A204.1 (cell line): ENCODE data around the gene GUCA1C.

Experiments used
- FAIRE-seq: peaks from 2 replicates; lab custom pipeline; 2012; peaks lifted over from hg19 to GRCh38; lab: Jason Lieb, UNC

Gene GUCA1C

DNA sequence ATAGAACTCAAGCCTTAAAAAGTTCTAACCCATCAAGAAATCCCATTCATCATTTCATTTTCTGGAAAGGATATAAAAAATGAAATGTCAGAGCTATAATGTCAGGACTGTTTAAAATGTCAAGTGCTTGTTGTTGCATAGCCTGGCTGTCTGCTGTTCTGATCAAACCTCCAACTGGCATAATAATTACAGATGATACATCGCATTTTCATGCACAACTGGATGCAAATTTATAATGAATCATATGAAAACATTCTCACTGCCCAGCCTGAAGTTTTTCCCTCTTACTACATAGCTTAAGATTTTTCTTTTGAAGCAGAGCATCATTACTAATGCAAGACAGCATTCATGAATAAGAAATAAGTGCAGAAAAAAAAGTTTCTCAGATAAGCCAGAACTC is 46.5 kb downstream of the GUCA1C start:
- no peak for FAIRE-seq

DNA sequence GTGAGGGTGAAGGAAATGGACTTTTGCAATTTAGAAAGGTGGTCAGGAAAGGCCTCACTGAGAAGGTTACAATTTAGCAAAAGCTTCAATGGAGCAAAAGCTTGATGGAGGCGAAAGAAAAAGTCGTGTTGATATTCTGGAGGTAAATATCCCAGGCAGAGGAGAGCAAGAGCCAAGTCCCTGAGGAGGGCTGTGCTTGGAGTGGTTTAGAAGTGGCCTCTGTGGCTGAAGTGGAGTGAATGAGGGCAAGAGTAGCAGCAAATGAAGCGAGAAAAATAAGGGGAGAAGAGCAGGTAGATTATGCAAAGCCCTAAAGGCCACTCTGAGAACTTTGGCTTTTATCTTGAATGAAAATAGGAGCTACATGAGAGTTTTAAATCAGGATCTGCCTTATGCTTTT is 54.1 kb downstream of the GUCA1C start:
- FAIRE-seq = no peak

GRCh38 chr3:108897883-108898282 is 55.8 kb downstream of the GUCA1C start:
- FAIRE-seq = no peak

GRCh38 chr3:108894981-108895380 is 58.7 kb downstream of the GUCA1C start:
- FAIRE-seq = no peak

DNA sequence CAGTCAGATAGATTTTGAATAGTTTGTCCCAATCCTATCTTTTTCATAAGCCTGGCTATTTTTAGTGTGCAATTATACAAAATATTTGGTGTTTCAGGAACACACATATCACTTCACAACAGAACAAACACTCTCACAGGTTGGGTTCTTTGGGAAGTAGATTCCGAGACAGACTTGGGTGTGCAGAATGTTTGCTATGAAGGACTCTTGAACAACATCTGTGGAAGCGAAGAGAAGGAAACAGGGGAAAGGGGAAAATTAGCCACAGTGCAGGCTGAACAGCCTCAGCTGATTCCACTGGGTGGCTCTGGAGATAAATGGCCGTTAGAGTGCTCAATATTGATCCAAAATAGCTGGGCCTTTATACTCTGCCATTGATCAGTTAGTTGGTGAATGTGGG is 61.8 kb downstream of the GUCA1C start:
- FAIRE-seq = no peak

DNA sequence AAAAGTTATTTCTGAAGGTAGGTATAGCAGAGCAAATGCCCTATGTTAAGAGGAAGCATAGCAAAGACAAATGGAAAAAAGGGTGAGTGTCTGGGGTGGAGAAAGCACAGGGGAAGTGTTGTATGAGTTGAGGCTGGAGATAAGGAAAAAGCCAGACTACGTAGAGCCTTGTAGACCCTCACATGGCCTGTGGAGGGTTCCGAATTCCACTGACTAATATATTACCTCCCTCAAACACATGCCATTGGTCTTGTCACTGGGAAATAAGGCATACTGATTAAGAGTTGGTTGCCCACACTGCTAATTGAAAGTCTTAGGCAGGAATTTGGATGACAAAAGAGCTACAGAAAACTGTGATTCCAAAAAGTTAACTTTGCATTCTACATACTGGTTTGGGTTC is 65.9 kb downstream of the GUCA1C start:
- FAIRE-seq = no peak

- FAIRE-seq = no peak
Observed at GRCh38 chr3:108887121-108887520, 66.6 kb downstream of the GUCA1C start.

- FAIRE-seq = no peak
Observed at GRCh38 chr3:108883373-108883772, 70.3 kb downstream of the GUCA1C start.

- FAIRE-seq = no peak
Observed at GRCh38 chr3:108882762-108883161, 70.9 kb downstream of the GUCA1C start.

DNA sequence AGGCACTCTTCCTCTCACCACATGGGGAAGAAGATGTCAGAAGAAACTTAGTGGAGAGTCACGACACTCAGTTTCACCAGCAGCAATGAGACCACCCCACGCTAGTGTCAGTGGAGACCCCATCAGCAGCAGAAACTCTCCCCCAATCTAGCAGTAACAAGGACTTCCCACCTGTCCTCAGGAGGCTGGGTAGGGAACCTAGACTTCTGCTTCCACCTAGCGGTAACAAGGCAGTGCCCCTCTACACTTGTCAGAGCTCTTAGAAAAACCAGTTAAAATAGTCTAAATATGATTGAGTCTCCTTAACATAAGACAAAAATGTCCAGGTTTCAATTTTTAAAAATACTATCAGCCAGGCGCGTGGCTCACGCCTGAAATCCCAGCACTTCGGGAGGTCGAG is 73.8 kb downstream of the GUCA1C start:
- FAIRE-seq = no peak

DNA sequence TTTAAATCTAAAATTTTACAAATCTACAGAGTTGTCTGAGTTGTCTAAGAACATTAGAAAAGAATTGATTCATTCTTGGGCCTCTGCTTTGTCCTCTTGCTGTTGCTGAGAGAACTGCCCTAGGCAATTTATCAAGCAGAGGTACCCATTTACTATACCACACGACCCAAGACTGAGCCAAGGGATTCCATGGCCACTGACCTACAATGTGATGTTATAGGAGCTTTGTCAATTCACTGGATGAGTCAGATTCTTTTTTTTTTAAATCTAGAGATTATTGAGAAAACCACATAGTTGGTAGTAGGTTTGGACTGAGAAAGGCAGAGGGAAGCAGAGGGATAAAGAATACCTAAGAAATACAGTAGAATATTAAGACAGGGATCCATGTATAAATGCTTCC is 75.8 kb downstream of the GUCA1C start:
- FAIRE-seq = no peak

DNA sequence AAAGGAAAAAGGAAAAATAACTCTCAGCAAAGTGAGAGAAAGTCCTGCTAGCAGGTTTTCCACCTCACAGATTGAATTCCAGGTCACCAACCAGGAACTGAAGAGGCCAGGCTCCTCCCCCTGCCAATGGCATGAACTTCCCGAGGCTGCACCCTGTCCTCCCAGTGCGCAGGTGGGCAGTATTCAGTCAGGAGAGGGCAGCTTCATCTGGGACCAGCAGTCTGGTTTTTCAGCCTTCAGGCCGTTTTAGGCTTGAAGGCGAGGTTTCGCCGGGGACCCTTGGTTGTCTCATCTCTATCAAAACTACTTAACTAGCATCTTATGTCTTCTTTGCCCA is 89.9 kb downstream of the GUCA1C start:
- no peak for FAIRE-seq

GRCh38 chr3:108862865-108863798 is 90.5 kb downstream of the GUCA1C start:
- no peak for FAIRE-seq

GRCh38 chr3:108861401-108861800 is 92.3 kb downstream of the GUCA1C start:
- no peak for FAIRE-seq
